ENCODE measurements around the gene LMAN2.
"Not testable (repeated sequence)": the region's sequence is repeated elsewhere in the genome, so short reads cannot be mapped to it uniquely, and the experiment has no call there.

LMAN2 gene

GRCh38 chr5:177364159-177364962 lies 12.9 kb upstream of the LMAN2 start:
- DNase-seq, result no peak

DNA sequence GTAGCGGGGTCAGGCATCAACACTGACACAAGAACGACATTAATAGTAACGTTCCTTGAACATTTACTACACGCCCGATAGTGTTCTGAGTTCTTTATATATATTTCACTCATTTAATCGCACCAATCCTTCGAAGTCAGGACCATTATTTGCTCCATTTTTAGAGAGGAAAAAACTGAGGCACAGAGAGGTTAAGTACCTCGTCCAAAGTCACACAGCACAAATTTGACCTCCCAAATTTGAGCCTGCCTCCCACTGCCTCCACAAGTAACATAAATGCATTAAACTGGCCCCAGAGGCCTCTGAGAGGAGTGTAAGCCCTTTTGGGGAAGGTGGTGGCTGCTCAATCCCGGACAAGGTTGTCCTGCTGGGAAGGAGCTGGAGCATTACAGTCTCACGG lies 12.1 kb upstream of the LMAN2 start:
- DNase-seq, result no peak

DNA sequence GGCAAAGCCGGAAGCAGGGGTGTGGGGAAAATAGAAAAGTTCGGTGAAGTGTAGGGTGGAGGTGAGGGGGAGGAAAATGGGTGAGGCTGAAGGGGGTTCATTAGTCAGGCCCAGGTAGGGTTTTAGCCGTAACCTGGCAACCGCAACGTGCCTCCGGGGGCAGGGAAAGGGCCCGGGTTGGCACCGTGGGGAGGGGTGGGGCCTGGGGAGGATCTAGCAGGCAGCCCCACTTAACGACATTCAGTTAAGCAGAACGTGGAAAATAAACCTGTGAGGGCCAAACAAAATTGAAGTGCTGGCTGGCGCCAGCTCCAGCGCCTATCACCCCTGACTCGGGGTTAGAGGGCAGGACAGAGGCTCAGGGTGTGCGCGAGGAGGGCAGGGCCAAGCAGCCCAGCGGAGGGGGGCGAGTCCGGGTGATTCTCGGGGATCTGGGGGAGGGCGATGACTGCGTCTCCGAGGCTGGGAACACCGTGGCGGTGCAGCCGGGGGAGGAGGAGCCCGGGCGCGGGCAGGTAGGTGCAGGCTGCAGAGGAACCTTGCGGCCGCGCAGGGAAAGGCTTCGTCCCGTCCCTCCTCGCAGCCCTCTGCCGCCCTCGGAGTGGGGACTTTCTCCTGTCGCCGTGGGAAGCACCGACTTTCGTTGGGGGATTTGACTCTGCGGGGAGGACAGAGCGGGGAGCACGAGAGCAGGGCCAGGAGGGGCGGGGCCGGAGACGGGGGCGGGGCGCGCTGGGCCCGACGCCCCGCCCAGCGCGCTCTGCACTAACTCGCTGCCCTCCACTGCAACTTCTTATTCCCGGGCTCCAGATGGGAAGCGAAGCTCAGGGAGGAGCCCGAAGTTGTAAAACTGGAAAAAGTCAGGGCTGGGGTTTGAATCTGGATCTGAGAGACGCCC lies 11.4 kb upstream of the LMAN2 start:
- DNase-seq, result no peak

DNA sequence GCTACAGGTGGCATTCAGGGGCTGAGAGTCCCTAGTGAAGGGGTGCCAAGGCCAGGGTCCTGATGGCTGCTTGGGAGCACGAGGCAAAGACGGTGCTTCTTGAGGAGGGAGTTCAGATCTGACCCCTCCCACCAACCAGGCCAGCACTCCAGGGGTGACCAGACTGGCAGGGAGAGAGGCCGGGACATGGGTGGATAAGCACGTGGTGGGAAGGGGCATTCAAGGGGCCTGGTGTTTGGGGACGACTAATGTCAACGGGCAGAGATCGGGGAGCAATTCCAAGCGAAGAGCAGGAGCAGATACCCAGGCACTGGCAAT lies 10.8 kb upstream of the LMAN2 start:
- DNase-seq, result no peak

GRCh38 chr5:177361418-177362291 lies 10.2 kb upstream of the LMAN2 start:
- no peak for DNase-seq

GRCh38 chr5:177360740-177361139 lies 9.3 kb upstream of the LMAN2 start:
- not testable (repeated sequence) for DNase-seq

GRCh38 chr5:177359860-177360259 lies 8.4 kb upstream of the LMAN2 start:
- no peak for DNase-seq

- DNase-seq, result no peak
These were observed 8.0 kb upstream of the LMAN2 start for GRCh38 chr5:177359451-177359851.

GRCh38 chr5:177358370-177358819 lies 6.9 kb upstream of the LMAN2 start:
- no peak for DNase-seq

DNA sequence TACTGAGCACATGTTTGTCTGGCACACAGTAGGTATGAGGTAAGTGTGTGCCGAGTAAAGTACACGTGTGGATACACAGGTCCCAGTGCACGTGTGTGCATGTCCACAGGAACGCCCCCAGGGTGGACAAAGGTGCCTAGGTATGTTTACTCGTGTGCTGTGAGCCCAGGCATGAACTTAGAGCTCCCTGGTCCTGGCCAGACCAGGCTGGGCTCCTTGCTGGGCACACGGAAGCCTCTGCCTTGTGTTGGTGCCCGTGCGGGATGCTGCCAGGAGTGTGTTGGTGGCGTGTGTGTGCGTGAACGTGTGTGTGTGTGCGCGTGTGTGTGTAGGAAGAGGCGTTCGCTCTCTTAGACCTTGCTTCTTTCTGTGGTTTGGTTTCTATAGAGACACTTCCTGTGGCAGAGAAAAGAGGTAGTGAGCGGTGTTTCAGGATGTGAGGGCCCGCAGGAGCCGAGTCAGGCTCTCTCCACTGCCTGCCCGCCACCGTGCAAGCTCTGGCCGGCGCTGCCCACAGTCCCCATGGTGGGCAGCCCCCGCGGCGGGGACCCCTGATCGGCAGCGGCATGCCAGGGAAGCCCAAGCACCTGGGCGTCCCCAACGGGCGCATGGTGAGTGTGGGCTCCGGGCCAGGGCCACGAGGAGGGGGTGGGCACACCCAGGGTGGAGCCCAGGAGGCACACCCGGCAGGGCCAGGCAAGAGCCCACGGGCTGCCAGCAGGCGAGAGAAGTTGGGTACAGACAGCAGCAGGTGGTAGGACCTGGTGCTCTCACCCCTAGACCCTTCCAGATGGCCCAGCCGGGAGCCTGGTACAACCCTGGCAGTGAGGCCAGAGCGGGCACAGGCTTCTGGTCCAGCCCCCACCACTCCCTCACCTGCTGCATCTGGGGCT lies 6.2 kb upstream of the LMAN2 start, which contains the start of gene RGS14:
Gene RGS14, plus strand, starts transcription at position 466 of the 893 bp plus-strand sequence. Its CDS starts 101 bp downstream, at position 567.
- DNase-seq, result peak; percentile 88

- no peak for DNase-seq
These were observed 5.6 kb upstream of the LMAN2 start for GRCh38 chr5:177357146-177357458.

DNA sequence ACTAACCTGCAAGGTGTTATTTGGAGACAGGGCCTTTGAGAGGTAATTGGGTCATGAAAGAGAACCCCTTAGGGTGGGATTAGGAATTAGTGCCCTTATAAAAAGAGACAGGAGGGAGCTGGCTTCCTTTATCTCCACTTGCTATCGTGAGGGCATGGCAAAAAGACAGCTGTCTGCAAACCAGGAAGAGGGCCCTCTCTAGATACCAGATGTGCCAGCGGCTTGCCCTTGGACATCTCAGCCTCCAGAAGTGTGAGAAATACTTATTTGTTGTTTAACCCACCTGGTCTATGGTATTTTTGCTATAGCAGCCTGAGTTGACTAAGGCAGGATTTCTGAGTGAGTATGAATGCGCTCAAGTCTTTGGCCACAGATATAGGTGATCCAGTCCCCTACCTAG lies 5.3 kb upstream of the LMAN2 start:
- DNase-seq, result no peak

- no peak for DNase-seq
These were observed 4.3 kb upstream of the LMAN2 start for GRCh38 chr5:177355868-177356168.

DNA sequence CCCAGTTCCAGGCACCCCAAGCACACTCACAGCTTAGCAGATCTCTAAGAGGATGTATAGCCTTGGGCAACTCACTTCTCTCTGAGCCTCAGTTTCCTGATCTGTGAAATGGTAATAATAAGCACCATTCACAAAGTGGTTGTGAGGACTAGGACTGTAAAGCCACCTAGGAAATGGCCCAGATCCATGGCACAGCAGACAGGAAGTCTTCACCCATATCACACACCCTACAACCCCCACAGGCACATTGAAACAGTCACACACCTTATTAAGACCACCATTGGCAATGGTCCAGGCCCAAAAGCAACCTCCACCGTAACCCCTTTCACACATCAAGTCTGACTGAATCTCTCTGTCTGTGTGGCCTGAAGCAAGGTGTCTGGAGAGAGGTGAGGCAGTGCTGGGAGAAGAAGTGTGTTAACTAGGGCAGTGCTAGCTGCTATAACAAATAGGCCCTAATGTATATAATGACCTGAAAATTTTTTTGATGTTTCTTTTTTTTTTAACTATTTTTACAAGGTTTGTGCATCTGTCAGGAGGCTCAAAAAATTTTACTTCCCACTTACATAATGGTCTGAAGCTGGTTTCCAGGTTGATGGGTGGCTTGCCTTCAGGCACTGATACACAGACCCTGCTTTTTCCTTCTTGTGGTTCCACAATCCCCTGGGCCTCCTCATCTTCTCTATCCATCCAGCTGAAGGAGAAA lies 3.8 kb upstream of the LMAN2 start:
- no peak for DNase-seq

DNA sequence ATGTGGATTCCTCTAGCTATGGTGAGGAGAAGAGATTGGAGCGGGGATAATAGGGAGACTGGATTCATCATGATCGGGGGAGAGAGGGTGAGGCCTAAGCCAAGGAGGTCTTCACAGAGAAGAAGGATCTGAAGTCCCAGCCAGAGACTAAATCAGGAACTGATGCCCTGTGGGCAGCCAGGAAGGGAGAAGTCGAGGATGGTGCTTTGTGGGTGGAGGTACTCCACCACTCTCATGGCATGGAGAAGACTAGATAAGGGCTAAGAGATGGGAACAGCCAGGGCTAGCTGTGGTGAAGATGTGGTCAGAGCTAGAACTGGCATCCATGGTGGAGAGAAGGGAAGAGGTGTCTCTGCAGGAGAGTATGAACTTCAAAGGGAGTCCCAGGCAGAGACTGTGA lies 3.2 kb upstream of the LMAN2 start:
- no peak for DNase-seq

GRCh38 chr5:177354256-177354655 lies 2.8 kb upstream of the LMAN2 start:
- DNase-seq, result no peak

DNA sequence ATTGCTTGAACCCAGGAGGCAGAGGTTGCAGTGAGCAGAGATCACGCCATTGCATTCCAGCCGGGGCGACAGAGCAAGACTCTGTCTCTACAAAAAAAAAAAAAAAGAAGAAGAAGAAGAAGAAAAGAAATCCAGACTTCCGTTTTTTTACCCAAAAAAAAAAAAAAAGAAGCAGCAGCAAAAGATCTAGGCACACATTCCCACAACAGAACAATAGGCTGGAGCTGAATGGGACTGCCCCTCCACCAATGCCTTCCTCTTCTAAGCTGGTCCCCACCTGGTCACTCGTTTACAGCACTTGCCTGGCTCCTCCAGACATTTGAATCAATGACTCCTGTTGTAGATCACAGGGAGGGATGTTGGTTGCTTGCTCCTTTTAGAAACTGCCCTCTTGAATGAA lies 1.6 kb upstream of the LMAN2 start:
- no peak for DNase-seq

DNA sequence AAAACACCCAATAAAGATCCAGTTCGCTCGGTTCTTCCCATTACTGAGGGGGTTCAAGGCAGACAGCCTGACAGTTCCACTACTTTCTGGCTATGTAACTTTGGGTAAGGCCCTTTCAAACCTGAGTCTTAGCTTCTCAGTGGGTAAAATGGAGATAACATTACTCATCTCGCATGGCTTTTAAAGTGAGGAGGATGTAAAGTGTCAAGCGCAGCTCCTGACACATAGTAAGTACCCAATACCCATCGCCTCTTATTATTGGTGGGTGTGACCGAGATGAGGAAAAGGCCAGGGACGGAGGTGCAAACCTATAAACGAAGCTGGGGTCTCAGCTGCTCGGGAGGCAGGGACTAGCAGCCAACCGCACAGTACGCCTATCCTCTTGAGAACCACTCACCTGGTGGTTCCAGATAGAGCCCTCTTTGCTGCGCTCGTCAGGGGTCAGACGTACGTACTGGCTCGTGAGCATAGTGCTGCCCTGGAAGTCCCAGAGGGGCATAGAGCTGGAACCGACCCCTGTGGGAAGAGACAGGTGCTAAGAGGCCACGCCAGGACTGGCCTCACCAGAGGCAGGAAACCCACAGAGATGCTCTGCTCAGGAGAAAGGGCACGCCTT lies 584 bp downstream of the LMAN2 start:
- DNase-seq, result no peak

DNA sequence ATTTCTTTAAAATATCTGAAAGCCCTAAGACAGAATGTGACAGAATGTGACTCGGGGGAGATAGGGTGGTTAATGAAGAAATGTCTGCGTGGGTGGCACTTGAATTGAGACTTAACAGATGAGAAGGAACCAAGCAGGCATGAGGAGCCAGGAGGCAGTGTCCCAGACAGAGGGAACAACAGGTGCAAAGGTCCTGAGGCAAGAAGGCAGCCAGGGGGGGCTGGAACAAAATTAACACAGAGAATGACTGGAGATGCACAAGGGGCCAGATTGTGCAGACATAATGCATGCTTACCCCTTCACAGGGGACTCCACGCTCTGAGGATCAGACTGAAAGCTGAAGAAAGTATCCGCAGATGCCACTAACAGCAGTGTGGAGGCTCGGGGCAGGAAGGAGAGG lies 1.7 kb downstream of the LMAN2 start:
- DNase-seq, result no peak

- DNase-seq, result no peak
These were observed 2.2 kb downstream of the LMAN2 start for GRCh38 chr5:177349362-177349647.

- DNase-seq, result no peak
These were observed 3.8 kb downstream of the LMAN2 start for GRCh38 chr5:177347699-177348098.

DNA sequence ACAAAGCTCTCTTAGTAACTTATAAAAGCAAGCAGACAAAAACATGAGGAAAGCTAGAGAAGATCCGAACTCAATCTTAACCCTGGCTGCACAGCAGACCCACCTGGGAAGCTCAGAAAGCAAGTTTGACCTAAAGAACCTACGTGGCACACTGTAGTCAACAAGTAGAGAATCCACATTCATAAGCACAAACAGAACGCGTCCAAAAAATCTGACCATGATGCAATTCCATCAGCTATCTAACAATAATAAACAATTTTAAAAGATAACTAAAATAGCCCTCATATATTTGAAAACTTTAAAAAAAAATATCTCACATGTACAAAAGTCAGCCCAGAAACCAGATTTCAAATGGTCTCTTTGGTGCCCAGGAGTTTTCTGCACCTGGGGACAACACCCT lies 4.6 kb downstream of the LMAN2 start:
- DNase-seq, result no peak
